Endothelial cell (in vitro differentiated cells): ENCODE results near the gene LAMP2. TPM values are rescaled to one million over a fixed set of nuclear protein-coding genes. Genes with fewer than 3 reads are reported as not detected.

Experiments
- DNase-seq: peaks from one replicate; pipeline ENCODE4 v3.0.0; 2021; ENCODE audit warnings: low spot score
- H3K27ac Mint-ChIP-seq: one replicate; pipeline ENCODE4 v1.8.0; 2021; ENCODE audit warnings: mixed read lengths, inconsistent platforms; ENCODE audit not compliant: unreplicated experiment
- H3K27me3 Mint-ChIP-seq: one replicate; pipeline ENCODE4 v1.8.0; 2021; ENCODE audit warnings: mild to moderate bottlenecking, moderate library complexity, mixed read lengths, inconsistent platforms; ENCODE audit not compliant: unreplicated experiment
- H3K36me3 Mint-ChIP-seq: one replicate; pipeline ENCODE4 v1.8.0; 2021; ENCODE audit warnings: mild to moderate bottlenecking, low read depth, mixed read lengths, inconsistent platforms; ENCODE audit not compliant: unreplicated experiment
- H3K4me1 Mint-ChIP-seq: one replicate; pipeline ENCODE4 v1.8.0; 2021; ENCODE audit warnings: mild to moderate bottlenecking, mixed read lengths, inconsistent platforms; ENCODE audit not compliant: unreplicated experiment
- H3K4me3 Mint-ChIP-seq: one replicate; pipeline ENCODE4 v1.8.0; 2021; ENCODE audit warnings: mild to moderate bottlenecking, mixed read lengths, inconsistent platforms; ENCODE audit not compliant: unreplicated experiment
- H3K9me3 Mint-ChIP-seq: one replicate; pipeline ENCODE4 v1.8.0; 2021; ENCODE audit warnings: mixed read lengths, inconsistent platforms; ENCODE audit not compliant: unreplicated experiment
- total RNA-seq: library from RNA; stranded (reverse); fragmentation: NEBNext Ultra II Directional; extraction: Animal tissue kit (Norgen Biotek cat#: 25700); gene quantifications from one replicate; pipeline ENCODE4 v1.2.1, GENCODE V29; 2021; ENCODE audit not compliant: unreplicated experiment
- TF ChIP-seq, protein P1 (sequence below): fragments of 200-600 bp; sonication (generic); IDR thresholded peaks from one replicate; pipeline ENCODE4 v1.5.0; 2021; ENCODE audit warnings: antibody characterized with exemption; ENCODE audit not compliant: unreplicated experiment

LAMP2 gene
- total RNA-seq, 1 donor from 2014 or later: 67.5 TPM

DNA sequence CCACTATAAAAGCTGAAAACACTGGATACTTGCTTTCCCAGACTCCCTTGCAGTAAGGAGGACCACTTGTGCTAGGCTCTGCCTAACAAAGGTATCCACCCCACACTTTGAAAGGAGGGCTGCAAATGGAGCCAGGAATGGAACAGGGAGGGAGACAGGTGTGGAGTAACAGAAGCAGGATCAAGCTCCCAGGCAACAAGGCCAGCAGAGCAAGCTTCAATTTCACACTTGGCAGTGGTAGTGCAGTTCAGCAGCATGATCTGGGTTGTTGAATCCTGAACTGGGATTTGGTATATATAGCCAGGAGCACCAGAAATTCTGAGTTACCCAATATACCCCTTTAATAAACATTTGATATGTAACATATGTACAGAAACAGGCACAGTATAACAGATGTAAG lies 9.8 kb downstream of the LAMP2 start:
- no peaks in the 10 kb centered on the region for H3K4me1 Mint-ChIP-seq

DNA sequence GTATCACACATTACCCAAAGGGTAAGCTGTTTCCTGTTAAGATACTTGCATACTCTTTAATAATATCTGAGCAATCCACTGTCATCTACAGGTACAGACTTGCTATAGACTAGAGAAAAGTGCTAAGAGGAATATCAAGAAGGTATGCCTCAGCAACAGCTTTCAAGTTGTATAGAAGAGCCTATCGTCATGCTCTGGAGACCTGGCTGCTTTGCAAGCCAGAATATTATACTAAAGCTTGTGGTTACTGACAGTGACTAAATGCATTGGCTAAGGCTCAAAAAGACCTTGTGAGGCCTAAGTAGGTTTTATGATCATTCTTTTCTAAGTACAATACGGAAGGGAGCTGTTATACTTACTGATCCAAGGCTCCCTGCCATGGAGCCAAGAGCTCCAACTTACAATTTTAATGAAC lies 11.3 kb downstream of the LAMP2 start:
- H3K4me1 Mint-ChIP-seq: no peaks in the 10 kb centered on the region
- DNase-seq: no peak
- no peak overlapping the region for H3K27ac Mint-ChIP-seq
- peaks cover 3% of the 10 kb centered on the region for H3K36me3 Mint-ChIP-seq
- H3K4me3 Mint-ChIP-seq: no peak overlapping the region
- TF ChIP-seq, protein P1, sequence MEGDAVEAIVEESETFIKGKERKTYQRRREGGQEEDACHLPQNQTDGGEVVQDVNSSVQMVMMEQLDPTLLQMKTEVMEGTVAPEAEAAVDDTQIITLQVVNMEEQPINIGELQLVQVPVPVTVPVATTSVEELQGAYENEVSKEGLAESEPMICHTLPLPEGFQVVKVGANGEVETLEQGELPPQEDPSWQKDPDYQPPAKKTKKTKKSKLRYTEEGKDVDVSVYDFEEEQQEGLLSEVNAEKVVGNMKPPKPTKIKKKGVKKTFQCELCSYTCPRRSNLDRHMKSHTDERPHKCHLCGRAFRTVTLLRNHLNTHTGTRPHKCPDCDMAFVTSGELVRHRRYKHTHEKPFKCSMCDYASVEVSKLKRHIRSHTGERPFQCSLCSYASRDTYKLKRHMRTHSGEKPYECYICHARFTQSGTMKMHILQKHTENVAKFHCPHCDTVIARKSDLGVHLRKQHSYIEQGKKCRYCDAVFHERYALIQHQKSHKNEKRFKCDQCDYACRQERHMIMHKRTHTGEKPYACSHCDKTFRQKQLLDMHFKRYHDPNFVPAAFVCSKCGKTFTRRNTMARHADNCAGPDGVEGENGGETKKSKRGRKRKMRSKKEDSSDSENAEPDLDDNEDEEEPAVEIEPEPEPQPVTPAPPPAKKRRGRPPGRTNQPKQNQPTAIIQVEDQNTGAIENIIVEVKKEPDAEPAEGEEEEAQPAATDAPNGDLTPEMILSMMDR: no peak
- no peaks in the 10 kb centered on the region for H3K9me3 Mint-ChIP-seq
- H3K27me3 Mint-ChIP-seq: no peaks in the 10 kb centered on the region

More for the DNA sequence above, 9.8 kb downstream of the LAMP2 start:
- Mint-ChIP-seq H3K36me3 (no peaks in the 10 kb centered on the region), H3K9me3 (no peaks in the 10 kb centered on the region), H3K27me3 (no peaks in the 10 kb centered on the region), H3K4me3 (no peak overlapping the region), H3K27ac (no peak overlapping the region)
- TF ChIP-seq, protein P1: no peak
- DNase-seq: no peak

DNA sequence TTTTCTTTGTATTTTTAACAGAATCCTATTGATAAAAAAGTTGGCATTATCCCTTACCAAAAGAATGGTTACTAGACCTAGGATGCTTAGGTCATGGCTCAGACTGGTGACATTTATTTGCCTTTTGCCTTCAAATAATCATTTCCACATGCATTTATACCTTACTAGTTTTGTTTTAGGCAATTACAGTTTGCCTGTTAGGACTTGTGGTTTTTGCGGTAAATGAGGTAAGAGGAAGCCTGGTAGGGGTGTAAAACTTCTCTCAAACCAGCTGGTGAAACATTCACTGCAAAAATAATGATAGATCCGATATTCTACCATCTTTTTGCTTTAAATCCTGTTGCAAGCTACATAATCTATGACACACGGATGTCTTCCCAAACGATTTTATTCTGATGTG lies 12.1 kb downstream of the LAMP2 start:
- no peaks in the 10 kb centered on the region for H3K27me3 Mint-ChIP-seq
- TF ChIP-seq, protein P1: no peak
- no peak for DNase-seq
- no peak overlapping the region for H3K4me3 Mint-ChIP-seq
- H3K36me3 Mint-ChIP-seq: peaks cover 3% of the 10 kb centered on the region
- H3K27ac Mint-ChIP-seq: no peak overlapping the region
- H3K4me1 Mint-ChIP-seq: no peaks in the 10 kb centered on the region
- H3K9me3 Mint-ChIP-seq: no peaks in the 10 kb centered on the region

DNA sequence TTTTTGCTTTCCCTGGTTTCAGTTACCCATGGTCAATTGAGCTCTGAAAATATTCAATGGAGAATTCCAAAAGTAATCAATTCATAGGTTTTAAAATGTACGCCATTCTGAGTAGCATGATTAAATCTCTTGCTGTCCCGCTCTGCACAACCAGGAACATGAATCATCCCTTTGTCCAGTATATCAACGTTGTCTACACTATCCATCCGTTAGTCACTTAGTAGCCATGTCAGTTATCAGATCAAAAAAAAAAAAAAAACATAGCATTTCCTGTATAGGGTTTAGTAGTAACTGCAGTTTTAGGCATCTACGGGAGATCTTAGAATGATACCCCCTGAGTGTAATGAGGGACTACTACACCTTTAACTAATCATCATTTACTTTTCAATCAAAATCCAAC lies 15.1 kb downstream of the LAMP2 start:
- no peak for DNase-seq
- no peaks in the 10 kb centered on the region for H3K4me1 Mint-ChIP-seq
- no peaks in the 10 kb centered on the region for H3K9me3 Mint-ChIP-seq
- H3K27ac Mint-ChIP-seq: no peak overlapping the region
- TF ChIP-seq, protein P1: no peak
- H3K27me3 Mint-ChIP-seq: no peaks in the 10 kb centered on the region
- no peak overlapping the region for H3K4me3 Mint-ChIP-seq
- peaks cover 3% of the 10 kb centered on the region for H3K36me3 Mint-ChIP-seq

DNA sequence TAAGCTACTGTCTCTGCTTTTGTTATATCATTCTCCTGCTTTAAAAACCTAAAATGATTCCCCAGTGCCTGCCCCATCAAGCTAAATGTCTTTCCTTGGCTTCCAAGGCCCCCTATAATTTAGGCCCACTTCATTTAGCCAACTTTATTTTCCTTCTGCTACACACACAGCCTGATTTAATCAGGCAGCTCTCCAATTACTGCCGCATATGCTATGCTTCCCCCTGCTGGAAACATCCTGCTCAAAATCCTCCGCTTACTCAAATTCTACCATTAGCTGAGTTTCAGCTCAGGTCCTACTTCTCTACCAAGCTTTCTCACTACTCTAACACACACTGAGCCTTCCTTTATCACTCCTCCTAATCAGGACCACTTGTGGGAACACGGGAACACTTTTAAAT lies 17.0 kb downstream of the LAMP2 start:
- no peak for DNase-seq
- TF ChIP-seq, protein P1: no peak
- no peak overlapping the region for H3K27ac Mint-ChIP-seq
- no peak overlapping the region for H3K4me3 Mint-ChIP-seq
- H3K36me3 Mint-ChIP-seq: peaks cover 3% of the 10 kb centered on the region
- H3K4me1 Mint-ChIP-seq: no peaks in the 10 kb centered on the region
- H3K27me3 Mint-ChIP-seq: no peaks in the 10 kb centered on the region
- H3K9me3 Mint-ChIP-seq: no peaks in the 10 kb centered on the region
